ENCODE data around the gene APH1A. TPM values are rescaled to one million over a fixed set of nuclear protein-coding genes. Genes with fewer than 3 reads are reported as not detected.
A peak's percentile ranks its signal among the peaks of the same experiment; 100 is the strongest.

APH1A gene
- total RNA-seq, 1 donor = 103 TPM

- no peak overlapping the region for H3K4me3 ChIP-seq (ENCODE audit: low read depth, low read length)
- DNase-seq (ENCODE audit: low read depth) = no peak
- no peak for TF ChIP-seq CTCF (IDR thresholded peaks at IDR 0.05; ENCODE audit: insufficient read depth, low read depth, low read length)
Measured at GRCh38 chr1:150299716-150300115, 30.9 kb upstream of the APH1A start.

- TF ChIP-seq CTCF (IDR thresholded peaks at IDR 0.05; ENCODE audit: insufficient read depth, low read depth, low read length) = no peak
- H3K4me3 ChIP-seq (ENCODE audit: low read depth, low read length) = no peak overlapping the region
- no peak for DNase-seq (ENCODE audit: low read depth)
Measured at GRCh38 chr1:150295476-150295875, 26.7 kb upstream of the APH1A start.

- no peak for TF ChIP-seq CTCF (IDR thresholded peaks at IDR 0.05; ENCODE audit: insufficient read depth, low read depth, low read length)
- peak within 1 kb of the TSS; percentile 91 for H3K4me3 ChIP-seq (ENCODE audit: low read depth, low read length)
- peak; percentile 89 for DNase-seq (ENCODE audit: low read depth)
Measured at GRCh38 chr1:150293433-150294253, 24.8 kb upstream of the APH1A start, which contains the start of gene MRPS21. Gene MRPS21, plus strand, starts transcription at chr1:150293861. Its CDS starts 506 bp downstream, at chr1:150294367.

- no peak for DNase-seq (ENCODE audit: low read depth)
- H3K4me3 ChIP-seq (ENCODE audit: low read depth, low read length) = no peak overlapping the region
- TF ChIP-seq CTCF (IDR thresholded peaks at IDR 0.05; ENCODE audit: insufficient read depth, low read depth, low read length) = no peak
Measured at GRCh38 chr1:150288822-150289221, 20.0 kb upstream of the APH1A start.

- H3K4me3 ChIP-seq (ENCODE audit: low read depth, low read length) = no peak overlapping the region
- no peak for DNase-seq (ENCODE audit: low read depth)
- TF ChIP-seq CTCF (IDR thresholded peaks at IDR 0.05; ENCODE audit: insufficient read depth, low read depth, low read length) = no peak
Measured at GRCh38 chr1:150288382-150288781, 19.6 kb upstream of the APH1A start.

- no peak overlapping the region for H3K4me3 ChIP-seq (ENCODE audit: low read depth, low read length)
- no peak for TF ChIP-seq CTCF (IDR thresholded peaks at IDR 0.05; ENCODE audit: insufficient read depth, low read depth, low read length)
Measured at GRCh38 chr1:150283260-150283659, 14.4 kb upstream of the APH1A start.

More at GRCh38 chr1:150283260-150283659, 14.4 kb upstream of the APH1A start:
- no peak for DNase-seq (ENCODE audit: low read depth)
